Measurements from ENCODE around the gene SLC9B1. TPM values are rescaled to one million over a fixed set of nuclear protein-coding genes. Genes with fewer than 3 reads are reported as not detected.

SLC9B1 gene
- total RNA-seq, 1 experiment from 2014 or later = 3.4 TPM

DNA sequence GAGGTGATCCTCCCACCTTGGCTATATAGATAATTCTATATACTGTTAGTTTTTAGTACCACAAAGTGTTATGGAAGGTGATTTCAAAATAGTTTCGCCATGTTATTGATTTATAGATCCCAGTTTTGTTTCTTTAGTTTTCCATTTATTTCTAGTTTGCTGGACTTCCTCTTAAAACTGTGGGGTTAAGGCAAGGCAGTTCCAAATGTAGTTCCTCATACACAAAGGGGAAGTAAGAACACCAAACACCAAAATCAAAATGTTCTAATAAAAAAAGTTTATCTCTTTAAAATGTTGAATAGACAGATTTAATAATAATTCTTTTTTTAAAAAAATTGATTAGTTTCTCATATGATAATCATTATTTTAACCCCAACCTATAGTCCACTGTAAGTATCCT, 157.5 kb downstream of the SLC9B1 start:
- DNase-seq (ENCODE audit: low read depth, low spot score) = no peak
- in situ Hi-C loops (cut with HindIII; ENCODE audit: low pct_unique_long_range_greater_than_20kb, low sequenced_read_pairs) = no loop called here

DNA sequence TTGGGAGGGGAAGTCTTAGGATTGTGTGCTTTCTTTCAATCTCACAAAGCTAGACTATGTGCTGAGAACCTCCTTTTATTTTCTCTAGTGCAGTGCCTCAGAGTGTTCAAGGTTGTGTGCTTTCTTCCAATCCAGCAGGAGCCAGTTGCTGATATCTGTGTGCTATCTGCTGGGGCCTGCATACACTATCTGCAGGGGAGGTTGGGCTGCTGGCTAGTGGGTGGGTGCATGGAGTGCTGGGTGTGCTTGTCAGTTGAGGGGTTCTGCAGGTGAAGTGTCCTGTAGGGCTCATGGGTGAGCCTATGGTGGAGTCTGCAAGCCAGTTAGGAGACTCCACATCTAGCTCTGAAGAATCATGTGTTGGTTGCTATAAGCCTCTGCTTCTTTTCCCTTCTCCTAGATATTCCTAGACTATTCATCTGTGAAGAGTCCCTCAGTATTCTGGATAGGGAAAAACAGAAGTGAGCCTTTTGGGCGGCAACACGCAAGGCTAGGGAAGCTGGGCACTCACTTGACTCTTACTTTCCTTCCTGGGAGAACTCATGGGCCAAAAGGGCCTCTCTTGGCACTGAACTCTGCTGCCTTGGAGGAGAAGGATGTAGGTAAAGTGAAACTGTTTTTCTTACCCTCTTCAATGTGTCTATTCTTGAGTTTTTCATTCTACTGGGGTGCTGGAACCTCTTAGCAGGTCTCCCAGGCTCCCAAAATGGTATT, 158.7 kb downstream of the SLC9B1 start:
- no peak for DNase-seq (ENCODE audit: low read depth, low spot score)
- in situ Hi-C loops (cut with HindIII; ENCODE audit: low pct_unique_long_range_greater_than_20kb, low sequenced_read_pairs) = no loop called here

DNA sequence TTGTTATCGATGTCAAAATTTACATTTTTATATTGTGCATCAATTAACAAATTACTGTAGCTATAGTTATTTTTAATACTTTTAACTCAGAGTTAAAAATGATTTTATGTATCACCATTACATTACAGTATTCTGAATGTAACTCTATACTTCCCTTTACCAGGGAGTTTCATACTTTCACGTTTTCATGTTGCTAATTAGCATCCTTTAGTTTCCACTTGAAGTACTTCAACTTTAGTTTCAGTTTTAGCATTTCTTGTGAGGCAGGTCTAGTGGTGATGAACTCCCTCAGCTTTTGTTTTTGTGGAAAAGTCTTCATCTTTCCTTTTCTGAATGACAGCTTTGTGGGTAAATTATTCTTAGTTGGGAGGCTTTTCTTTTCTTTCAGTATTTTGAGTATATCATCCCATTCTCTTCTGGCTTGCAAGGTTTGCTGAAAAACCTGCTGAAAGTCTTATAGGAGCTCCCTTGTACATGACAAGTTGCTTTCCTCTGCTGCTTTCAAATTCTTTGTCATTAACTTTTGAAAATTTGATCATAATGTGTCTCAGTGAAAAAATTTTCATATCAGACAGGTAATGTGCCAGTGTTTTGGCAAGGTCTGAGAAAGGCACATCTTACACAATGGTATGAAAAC, 160.6 kb downstream of the SLC9B1 start:
- DNase-seq (ENCODE audit: low read depth, low spot score) = no peak
- in situ Hi-C loops (cut with HindIII; ENCODE audit: low pct_unique_long_range_greater_than_20kb, low sequenced_read_pairs) = no loop called here

Other genes starting within 250 kb of the SLC9B1 start
- gene UBE2D3, start 192.2 kb downstream of the SLC9B1 start, total RNA-seq (2014; rRNA removed; shearing (Covaris generic)) = 344 and 353 TPM in 2 replicates
- 76.4 and 86.5 TPM in 2 replicates for gene CISD2, start 150.7 kb downstream of the SLC9B1 start, total RNA-seq (2014; rRNA removed; shearing (Covaris generic))
- 9.1 and 13.1 TPM in 2 replicates for gene SLC9B2, start 57.1 kb upstream of the SLC9B1 start, total RNA-seq (2014; rRNA removed; shearing (Covaris generic))
- gene BDH2, start 80.1 kb upstream of the SLC9B1 start, total RNA-seq (2014; rRNA removed; shearing (Covaris generic)) = 42.9 and 48.8 TPM in 2 replicates
- 9.7 and 12.4 TPM in 2 replicates for gene CENPE, start 178.6 kb upstream of the SLC9B1 start, total RNA-seq (2014; rRNA removed; shearing (Covaris generic))

All from SK-MEL-5 (cell line).